H1 (cell line): Measurements from ENCODE around the gene POLR1G. TPM values are rescaled to one million over a fixed set of nuclear protein-coding genes. Genes with fewer than 3 reads are reported as not detected.
A peak's percentile ranks its signal among the peaks of the same experiment; 100 is the strongest.

Source experiments
- ATF3 ChIP-seq: IDR thresholded peaks from 2 replicates; pipeline ENCODE4 v1.6.1; 2011; ENCODE audit warnings: low read depth, mild to moderate bottlenecking, low read length; ENCODE audit not compliant: insufficient read depth
- CHD1 ChIP-seq: IDR thresholded peaks from 2 replicates; pipeline ENCODE4 v1.6.1; 2012; ENCODE audit warnings: low read depth, low read length, improper control_type of control experiment
- CHD2 ChIP-seq: IDR thresholded peaks from 2 replicates; pipeline ENCODE4 v1.6.1; 2012; ENCODE audit warnings: low read length, improper control_type of control experiment
- CTCF ChIP-seq, 3 experiments: IDR thresholded peaks; 1 replicate in 2 of 3; 2 replicates in 1 of 3; pipeline versions ENCODE4 v1.5.1 to v1.6.1; 2011; ENCODE audit warnings: low read length in 3 of 3, mild to moderate bottlenecking in 3 of 3, inconsistent platforms in 2 of 3, low read depth in 1 of 3, moderate library complexity in 1 of 3; ENCODE audit not compliant: insufficient read depth in 1 of 3; ENCODE audit errors: control extremely low read depth in 1 of 3
- E2F6 ChIP-seq: IDR thresholded peaks from 2 replicates; pipeline ENCODE4 v1.6.1; 2012; ENCODE audit warnings: inconsistent platforms
- EP300 ChIP-seq, 2 experiments: IDR thresholded peaks; 1 replicate in 1 of 2; 2 replicates in 1 of 2; pipeline ENCODE4 v1.6.1; 2011 to 2012; ENCODE audit warnings: low read depth in 2 of 2, low read length in 2 of 2, mild to moderate bottlenecking in 2 of 2, borderline replicate concordance in 1 of 2, inconsistent platforms in 1 of 2, moderate library complexity in 1 of 2
- KDM1A ChIP-seq: fragments of 200-600, 300-600 bp; sonication (generic); IDR thresholded peaks from 2 replicates; pipeline ENCODE4 v1.7.1; 2016; ENCODE audit warnings: mild to moderate bottlenecking, low read length, borderline replicate concordance
- KDM4A ChIP-seq: IDR thresholded peaks from one replicate; pipeline ENCODE4 v1.7.1; 2012; ENCODE audit warnings: low read depth, mild to moderate bottlenecking, moderate library complexity, low read length, inconsistent platforms; ENCODE audit not compliant: severe bottlenecking
- MAX ChIP-seq: IDR thresholded peaks from 2 replicates; pipeline ENCODE4 v1.6.1; 2012; ENCODE audit warnings: inconsistent platforms
- NANOG ChIP-seq: IDR thresholded peaks from 2 replicates; pipeline ENCODE4 v1.6.1; 2011; ENCODE audit warnings: low read length, low read depth, mild to moderate bottlenecking, inconsistent platforms; ENCODE audit not compliant: insufficient read depth, poor library complexity, severe bottlenecking
- POLR2AphosphoS5 ChIP-seq: IDR thresholded peaks from 2 replicates; pipeline ENCODE4 v1.6.1; 2011; ENCODE audit warnings: low read depth, low read length
- RBBP5 ChIP-seq: IDR thresholded peaks from 2 replicates; pipeline ENCODE4 v1.7.1; 2012; ENCODE audit warnings: low read depth, mild to moderate bottlenecking, inconsistent platforms, low read length, moderate library complexity, borderline replicate concordance
- RNF2 ChIP-seq: fragments of 200-900, 300-1000 bp; sonication (generic); IDR thresholded peaks from 2 replicates; pipeline ENCODE4 v1.7.1; 2016; ENCODE audit warnings: borderline replicate concordance, low read depth, mild to moderate bottlenecking, antibody characterized with exemption, low read length; ENCODE audit not compliant: poor library complexity, severe bottlenecking; ENCODE audit errors: missing control alignments
- SAP30 ChIP-seq: fragments of 300-600 bp; sonication (generic); IDR thresholded peaks from 2 replicates; pipeline ENCODE4 v1.7.1; 2012; ENCODE audit warnings: low read length, moderate library complexity, mild to moderate bottlenecking, inconsistent platforms; ENCODE audit not compliant: insufficient read depth, insufficient replicate concordance
- SIX5 ChIP-seq: IDR thresholded peaks from 2 replicates; pipeline ENCODE4 v1.6.1; 2011; ENCODE audit warnings: mild to moderate bottlenecking, low read depth, low read length
- SP1 ChIP-seq: IDR thresholded peaks from 2 replicates; pipeline ENCODE4 v1.6.1; 2011; ENCODE audit warnings: low read depth, low read length
- SP4 ChIP-seq: IDR thresholded peaks from 2 replicates; pipeline ENCODE4 v1.6.1; 2012; ENCODE audit warnings: low read length, inconsistent platforms
- TAF1 ChIP-seq: IDR thresholded peaks from 2 replicates; pipeline ENCODE4 v1.6.1; 2011; ENCODE audit warnings: mild to moderate bottlenecking, low read depth, low read length
- polyA plus RNA-seq, 7 experiments: library from polyadenylated mRNA; depleted of rRNA in 3 of 7; stranded (reverse) in 5 of 7; unstranded in 2 of 7; fragments of >200 nt in 5 of 7; fragments of 200-250 nt in 2 of 7; gene quantifications; 1 replicate in 5 of 7; 2 replicates in 1 of 7; 4 replicates in 1 of 7; pipeline versions ENCODE4 v1.2.1 to v1.2.3, GENCODE V29; 2011 to 2013; ENCODE audit warnings: missing spikeins in 2 of 7, mixed read lengths in 2 of 7
- total RNA-seq: library from RNA; stranded (reverse); fragmentation: NEBNext Ultra II Directional; extraction: Animal tissue kit (Norgen Biotek cat#: 25700); gene quantifications from 2 replicates; pipeline ENCODE4 v1.2.1, GENCODE V29; 2021

POLR1G gene
- total and polyA plus RNA-seq, 2 of the 8 experiments (the other 6 are each of a cell fraction or from before 2014, with no cell fraction given), result 16.8 to 34.8 TPM

- peak; percentile 18; the same call in 1 of the 2 replicates for TF ChIP-seq MAX
- TF ChIP-seq KDM4A, result no peak
- TF ChIP-seq ATF3, result no peak
- 0 out of 2 replicates have a peak, but pooled peaks have one; percentile 33 for TF ChIP-seq CHD2
- no peak for TF ChIP-seq SAP30
- TF ChIP-seq E2F6, result peak; percentile 54; the same call in 1 of the 2 replicates
- TF ChIP-seq SP4, result no peak
- 0 out of 2 replicates have a peak, but pooled peaks have one; percentile 14 for TF ChIP-seq SP1
- TF ChIP-seq RNF2, result peak; percentile 32
- TF ChIP-seq EP300 (IDR thresholded peaks at IDR 0.05; ENCODE audit: borderline replicate concordance in 1 of 2, low read depth in 2 of 2, low read length in 2 of 2), result no peak
- no peak for TF ChIP-seq NANOG
- TF ChIP-seq SIX5, result no peak
- peak; percentile 67 for TF ChIP-seq TAF1
- 0 out of 2 replicates have a peak, but pooled peaks have one; percentile 18 for TF ChIP-seq RBBP5
- peak; percentile 60; the same call in 1 of the 2 replicates for TF ChIP-seq KDM1A
- TF ChIP-seq CHD1, result no peak
- 0 out of 2 replicates have a peak, but pooled peaks have one; percentile 20 for TF ChIP-seq POLR2AphosphoS5
- TF ChIP-seq CTCF (IDR thresholded peaks at IDR 0.05; ENCODE audit: control extremely low read depth in 1 of 3, insufficient read depth in 1 of 3, low read depth in 1 of 3, low read length in 3 of 3), result peak; percentile 55 to 80 (median 71)
Observed at GRCh38 chr19:45395821-45396617, 10.4 kb upstream of the POLR1G start (continued).
